NK-92 treated with Interleukin-12 subunit alpha and Interleukin-12 subunit beta, amount 100 ng/mL, for 24 hours (cell line): ENCODE results near the gene CCL28.
"Not testable (repeated sequence)": the region's sequence is repeated elsewhere in the genome, so short reads cannot be mapped to it uniquely, and the experiment has no call there.

Experiments
- DNase-seq: peaks from one replicate; lab custom pipeline; 2025; lab: John Stamatoyannopoulos, UW

CCL28 gene

GRCh38 chr5:43412156-43412555, at the start of gene CCL28:
Gene CCL28, minus strand, starts transcription at chr5:43412391. Its CDS starts 75 bp downstream, at chr5:43412316.
- no peak for DNase-seq

GRCh38 chr5:43461066-43461465, 48.9 kb upstream of the CCL28 start:
- no peak for DNase-seq

DNA sequence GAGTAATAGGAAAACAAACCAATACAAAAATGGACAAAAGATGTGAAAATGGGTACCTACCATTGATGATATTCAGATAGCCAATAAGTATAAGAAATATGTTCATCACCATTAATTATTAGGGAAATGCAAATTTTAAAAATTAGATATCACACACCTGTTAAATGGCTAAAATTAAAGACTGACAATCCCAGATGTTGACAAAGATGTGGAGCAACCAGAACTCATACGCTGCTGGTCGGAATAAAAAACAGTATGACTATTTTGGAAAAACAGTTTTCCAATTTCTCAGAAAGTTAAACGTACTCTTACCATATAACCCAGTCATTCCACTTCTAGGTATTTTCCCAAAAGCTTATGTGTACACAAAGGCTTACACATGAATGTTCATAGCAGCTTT, 44.4 kb upstream of the CCL28 start:
- DNase-seq = no peak

GRCh38 chr5:43441575-43441974, 29.4 kb upstream of the CCL28 start:
- not testable (repeated sequence) for DNase-seq

DNA sequence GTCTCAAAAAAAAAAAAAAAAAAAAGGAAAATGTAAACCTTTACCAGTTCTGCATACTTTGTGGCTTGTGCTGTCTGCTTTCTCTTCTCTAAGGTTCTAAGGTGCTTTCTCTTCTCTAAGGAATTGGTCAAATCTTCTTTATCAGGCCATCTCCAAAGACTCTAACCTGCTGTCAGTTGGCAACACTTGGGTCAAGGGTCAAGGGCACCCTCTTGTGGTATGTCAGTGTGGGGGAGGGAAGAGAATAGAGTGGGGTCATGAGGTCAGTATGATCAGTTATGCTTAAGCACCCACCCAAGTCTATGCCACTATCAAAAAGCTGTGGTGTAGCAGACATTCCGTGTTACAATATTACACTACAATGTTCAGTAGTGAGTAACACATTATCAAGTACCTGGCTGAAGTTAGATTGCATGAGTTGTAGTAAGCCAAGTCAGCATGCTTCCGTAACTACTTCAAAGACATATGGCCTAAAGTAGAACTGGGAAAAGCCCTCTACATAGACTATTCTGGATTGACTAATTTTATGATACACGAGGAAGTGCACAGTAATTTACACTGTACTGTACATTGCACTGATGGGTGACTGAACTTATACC, 25.0 kb upstream of the CCL28 start:
- no peak for DNase-seq

- DNase-seq = no peak
Observed at GRCh38 chr5:43433382-43433781, 21.2 kb upstream of the CCL28 start.

DNA sequence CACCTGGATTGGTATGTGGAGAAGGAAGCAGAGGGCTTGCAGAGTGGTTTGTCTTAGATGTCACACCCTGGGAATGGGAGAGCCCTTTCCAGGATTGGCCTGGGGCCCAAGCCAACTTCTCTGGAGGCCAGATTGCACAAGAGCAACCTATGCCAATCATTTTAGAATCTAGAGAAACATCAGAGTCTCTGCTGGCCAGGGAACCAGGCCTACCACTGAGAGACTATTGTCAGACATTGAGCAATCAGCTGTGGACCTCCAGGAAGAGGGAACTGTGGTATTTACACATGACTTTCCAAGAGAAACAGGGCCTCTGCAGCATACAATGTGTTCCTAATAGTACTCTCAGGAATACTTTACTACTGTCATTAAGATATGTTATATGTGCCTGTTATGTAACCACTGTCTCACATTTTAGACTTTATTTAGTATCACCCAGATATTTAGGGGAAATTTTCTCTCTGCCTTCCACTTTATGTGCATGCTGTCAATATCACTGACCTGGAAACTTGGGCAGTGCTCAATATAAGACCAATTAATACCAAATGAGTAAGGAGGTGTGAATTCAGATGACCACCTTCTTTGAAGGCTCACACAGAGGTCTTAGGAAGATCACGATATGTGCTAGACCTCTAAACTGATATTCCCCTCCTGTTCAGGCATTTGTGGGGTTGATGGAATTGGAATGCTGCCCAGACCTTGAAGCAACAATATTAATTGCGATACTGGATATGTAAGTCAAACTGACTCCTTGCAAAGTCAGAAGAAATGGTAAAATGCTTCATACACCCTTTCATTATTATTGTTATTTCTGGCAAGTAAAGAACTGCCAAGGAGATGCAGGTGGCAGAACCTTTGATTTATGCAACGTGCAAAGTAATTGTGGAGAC, 20.5 kb upstream of the CCL28 start:
- DNase-seq = no peak

- no peak for DNase-seq
Observed at GRCh38 chr5:43429706-43430105, 17.5 kb upstream of the CCL28 start.

- no peak for DNase-seq
Observed at GRCh38 chr5:43429016-43429415, 16.8 kb upstream of the CCL28 start.

- no peak for DNase-seq
Observed at GRCh38 chr5:43427306-43427705, 15.1 kb upstream of the CCL28 start.

DNA sequence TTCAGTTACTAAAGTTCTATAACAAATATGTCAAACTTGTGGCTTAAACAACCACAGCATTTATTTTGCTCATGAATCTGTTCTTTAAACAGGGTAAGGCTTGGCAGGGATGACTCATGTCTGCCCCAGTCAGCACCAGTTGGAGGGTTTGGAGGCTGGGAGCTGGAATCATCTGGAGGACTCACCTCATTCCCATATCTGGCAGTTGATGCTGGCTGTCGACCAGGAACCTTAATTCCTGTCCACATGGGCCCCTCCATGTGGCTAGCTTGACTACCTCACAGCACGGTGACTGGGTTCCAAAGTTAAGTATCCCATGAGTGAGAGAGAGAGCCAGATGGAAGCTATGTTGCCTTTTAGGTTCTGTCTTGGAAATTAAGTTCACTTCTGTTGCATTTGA, 13.8 kb upstream of the CCL28 start:
- DNase-seq = no peak

- DNase-seq = not testable (repeated sequence)
Observed at GRCh38 chr5:43423086-43423485, 10.9 kb upstream of the CCL28 start.

- no peak for DNase-seq
Observed at GRCh38 chr5:43422143-43422542, 10.0 kb upstream of the CCL28 start.

DNA sequence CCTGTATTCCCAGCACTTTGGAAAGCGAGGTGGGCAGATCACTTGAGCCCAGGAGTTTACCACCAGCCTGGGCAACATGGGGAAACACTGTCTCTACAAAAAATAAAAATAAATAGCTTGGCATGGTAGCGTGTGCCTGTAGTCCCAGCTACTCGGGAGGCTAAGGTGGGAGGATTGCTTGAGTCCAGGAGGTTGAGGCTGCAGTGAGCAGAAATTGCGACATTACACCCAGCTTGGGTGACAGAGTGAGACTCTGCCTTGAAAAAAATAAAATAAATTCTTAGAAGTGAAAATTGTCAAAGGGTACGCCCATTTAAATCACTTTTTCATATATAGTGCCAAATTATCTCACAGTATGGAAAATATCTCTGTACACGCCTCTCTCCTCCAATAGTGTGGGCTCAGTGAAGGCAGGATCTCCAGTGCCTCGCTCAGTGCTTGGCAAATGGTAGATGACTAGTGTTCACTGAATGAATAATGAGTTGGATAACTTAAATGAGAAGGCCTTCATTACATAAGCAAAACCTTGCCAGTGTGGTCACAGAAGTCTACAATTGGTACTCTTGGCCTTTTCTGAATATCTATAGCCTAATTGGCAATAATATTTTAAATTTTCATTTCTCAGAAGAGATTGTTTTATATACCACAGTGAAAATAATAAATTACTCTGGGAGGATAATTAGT, 9.4 kb upstream of the CCL28 start:
- no peak for DNase-seq

DNA sequence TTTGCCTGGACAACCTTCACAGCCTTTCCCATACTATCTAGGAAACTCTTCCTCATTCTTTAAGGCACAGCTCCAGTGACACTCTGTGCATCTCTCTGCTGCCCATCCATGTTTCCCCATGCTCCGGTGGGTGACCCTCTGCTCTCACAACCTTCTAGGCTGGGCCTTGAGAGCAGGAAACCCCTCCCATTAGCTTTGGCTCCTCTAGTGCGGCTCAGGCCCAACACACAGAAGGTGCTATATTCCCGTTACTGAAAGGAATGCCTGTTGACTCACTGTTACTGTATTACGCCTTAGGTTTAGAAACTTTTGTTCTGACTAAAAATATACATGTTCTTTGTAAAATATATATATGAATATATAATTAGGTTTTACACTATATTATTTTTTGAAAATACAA, 8.1 kb upstream of the CCL28 start:
- no peak for DNase-seq

GRCh38 chr5:43418561-43418960, 6.4 kb upstream of the CCL28 start:
- no peak for DNase-seq

DNA sequence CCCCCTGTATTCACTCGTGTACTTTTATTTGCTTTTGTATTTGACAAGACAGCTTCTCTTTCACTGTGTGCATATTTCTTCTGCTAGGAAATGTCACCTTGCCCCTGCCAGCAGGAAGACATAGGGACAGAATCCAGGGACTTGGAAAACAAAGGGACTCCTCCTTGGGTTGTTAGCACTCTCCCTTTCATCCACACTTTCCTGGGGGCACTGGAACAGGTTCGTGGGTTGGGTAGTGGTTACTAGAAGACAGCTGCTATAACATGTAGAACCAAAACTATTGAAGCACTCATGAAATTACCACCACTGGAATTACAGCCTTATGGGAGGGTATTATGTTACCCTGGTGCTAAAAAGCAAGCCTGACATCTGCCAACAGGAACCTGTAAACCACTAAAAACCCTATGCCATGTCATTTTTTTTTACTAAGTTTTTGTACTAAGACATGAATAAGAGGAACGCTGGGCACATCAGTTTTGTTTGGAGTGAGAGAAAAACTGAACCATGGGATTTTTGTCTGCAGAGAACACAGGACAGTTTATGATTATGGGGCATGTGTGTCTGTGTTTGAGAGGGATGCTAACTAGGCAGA, 4.7 kb upstream of the CCL28 start:
- DNase-seq = no peak

- DNase-seq = no peak
Observed at GRCh38 chr5:43415935-43416802, 4.0 kb upstream of the CCL28 start.

- DNase-seq = no peak
Observed at GRCh38 chr5:43413966-43414365, 1.8 kb upstream of the CCL28 start.

DNA sequence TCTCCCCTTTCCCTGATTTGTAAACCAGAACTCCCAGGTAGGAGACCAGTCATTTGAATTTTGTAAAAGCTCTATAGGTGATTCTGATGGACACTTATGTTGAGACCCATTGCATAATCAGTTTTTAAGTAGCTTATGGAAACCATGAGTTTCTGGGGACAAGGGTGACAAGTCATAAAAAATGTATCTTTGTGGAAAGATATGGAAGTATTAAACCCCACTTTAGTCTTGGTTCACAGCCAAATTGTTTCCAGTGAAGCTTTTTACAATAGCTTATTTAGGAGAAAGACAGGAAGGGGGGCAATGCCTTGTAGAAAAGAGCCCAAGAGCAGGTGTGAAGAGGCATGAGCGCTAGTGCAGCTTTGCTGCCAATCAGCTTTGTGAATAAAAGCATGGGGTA, 453 bp upstream of the CCL28 start:
- no peak for DNase-seq

GRCh38 chr5:43411495-43411894, 696 bp downstream of the CCL28 start:
- no peak for DNase-seq

DNA sequence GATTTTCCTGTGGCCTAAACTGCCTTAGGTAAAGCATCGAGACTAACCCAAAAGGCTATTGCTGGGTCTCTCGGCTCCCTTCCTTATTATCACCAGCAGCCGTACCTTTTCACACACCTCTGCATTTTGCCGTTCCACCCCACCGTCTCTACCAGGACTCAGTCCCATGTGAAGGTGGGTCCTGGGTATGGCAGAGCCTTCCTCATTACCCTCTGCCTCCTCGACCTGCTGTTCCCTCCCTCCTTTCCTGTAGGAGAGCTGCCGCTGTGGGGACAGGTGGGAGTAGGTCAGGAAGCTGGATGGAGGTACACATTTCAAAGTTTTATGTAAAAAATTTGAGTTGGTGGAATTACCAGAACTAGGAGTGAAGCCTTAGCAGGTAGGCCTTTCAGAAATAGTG, 1.8 kb downstream of the CCL28 start:
- DNase-seq = no peak
